Right lobe of liver (tissue), 6 donors: ENCODE data around the gene WNK1. TPM values are rescaled to one million over a fixed set of nuclear protein-coding genes. Genes with fewer than 3 reads are reported as not detected.

ENCODE experiments used
- ATAC-seq, 4 donors: fragments of 200-7000 bp; cut with Tn5 transposase; one replicate each; pipeline ENCODE4 v1.9.1; 2020; ENCODE audit warnings: mild to moderate bottlenecking in 4 of 4, moderate library complexity in 4 of 4
- DNase-seq, 3 donors: peaks; one replicate each; pipeline ENCODE4 v3.0.0-alpha.2; 2020
- H3K27ac ChIP-seq, 3 donors: fragments of 200-600 bp; one replicate each; pipeline ENCODE4 v1.8.0; 2022
- H3K27me3 ChIP-seq, 2 donors: fragments of 200-600 bp; one replicate each; pipeline ENCODE4 v1.8.0; 2022
- H3K36me3 ChIP-seq, 4 donors: fragments of 200-600 bp; sonication (generic) in 1 of 4; one replicate each; pipeline versions ENCODE4 v1.5.1 to v1.8.0; 2017 to 2022; ENCODE audit warnings: control low read depth in 1 of 4
- H3K4me1 ChIP-seq, 4 donors: fragments of 200-600 bp; sonication (generic) in 1 of 4; one replicate each; pipeline versions ENCODE4 v1.5.1 to v1.8.0; 2017 to 2022; ENCODE audit warnings: control low read depth in 1 of 4
- H3K4me3 ChIP-seq, 3 donors: fragments of 200-600 bp; one replicate each; pipeline ENCODE4 v1.8.0; 2022
- H3K9me3 ChIP-seq, 4 donors: fragments of 200-600 bp; sonication (generic) in 1 of 4; one replicate each; pipeline versions ENCODE4 v1.5.1 to v1.8.0; 2017 to 2022; ENCODE audit warnings: control low read depth in 1 of 4
- CTCF ChIP-seq, 4 donors: fragments of 200-600 bp in 3 of 4; fragments of 450-650 bp in 1 of 4; IDR thresholded peaks; one replicate each; pipeline versions ENCODE4 v1.5.1 to v1.8.0; 2016 to 2022; ENCODE audit warnings: antibody characterized with exemption in 4 of 4, mild to moderate bottlenecking in 2 of 4
- POLR2A ChIP-seq: fragments of 450-650 bp; IDR thresholded peaks from one replicate; pipeline ENCODE4 v1.6.1; 2017; ENCODE audit warnings: antibody characterized with exemption, mild to moderate bottlenecking
- whole genome bisulfite sequencing: methylation state at CpG from one replicate; pipeline ENCODE4 v1.1.6; 2018; ENCODE audit warnings: low coverage, low lambda C conversion rate; ENCODE audit not compliant: insufficient coverage; ENCODE audit errors: missing lambda C conversion rate; 5-methylcytosine and 5-hydroxymethylcytosine counted together
- intact Hi-C, 2 donors: fragments of 100-400 bp; cut with DNase I; formaldehyde crosslinking; loops; one replicate each; pipeline versions ENCODE4 v1.11.2 to v1.14.1; 2022
- total RNA-seq, 6 experiments: library from RNA; depleted of rRNA in 2 of 6; stranded (reverse); fragments of >200 nt in 2 of 6; fragmentation: NEBNext Ultra II Directional in 3 of 6; extraction: Animal tissue kit (Norgen Biotek cat#: 25700) in 3 of 6; gene quantifications; one replicate each; pipeline versions ENCODE4 v1.1.0 to v1.2.4, GENCODE V29; 2016 to 2023
- donor health status: DM: no; HTN: yes; CAD: no.
- donor health status: DM: no; HTN: no; CAD: no.
- donor health status: DM: no; HTN: no; CAD: no.
- donor health status: DM: no; HTN: yes; CAD: no.
- donor health status: DM: no; HTN: yes; CAD: no.

WNK1 gene
- total RNA-seq, 6 experiments from 2014 or later: 72.0 to 115 (median 93.1) TPM

DNA sequence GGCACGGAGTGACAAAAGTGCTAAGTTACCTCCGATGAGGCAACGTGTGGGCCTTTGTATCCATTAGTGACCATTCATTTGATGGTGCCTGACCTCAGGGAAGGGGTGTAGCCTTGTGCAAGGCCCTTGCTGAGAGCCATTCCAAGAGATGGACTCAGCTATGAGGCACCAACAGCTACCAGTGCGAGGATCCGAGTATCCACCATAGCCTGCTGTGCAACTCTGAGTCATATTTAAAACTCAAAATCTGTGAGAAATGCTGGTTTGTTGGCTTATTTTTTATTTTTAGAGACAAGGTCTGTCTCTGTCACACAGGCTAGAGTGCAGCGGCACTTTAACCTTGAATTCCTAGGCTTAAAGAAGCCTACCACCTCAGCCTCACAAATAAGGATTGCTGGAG lies 25.1 kb upstream of the WNK1 start:
- intact Hi-C loops: no loop called here
- DNase-seq: no peak
- Histone ChIP-seq H3K36me3 (no peaks in the 10 kb centered on the region), H3K27me3 (no peaks in the 10 kb centered on the region), H3K27ac (no peak overlapping the region), H3K4me3 (no peak overlapping the region), H3K4me1 (no peaks in the 10 kb centered on the region), H3K9me3 (no peaks in the 10 kb centered on the region)
- TF ChIP-seq POLR2A: no peak
- no peak for TF ChIP-seq CTCF (IDR thresholded peaks at IDR 0.05)
- ATAC-seq: no peak
- WGBS: 100% methylated on average over 1 of the region's 6 CpGs

DNA sequence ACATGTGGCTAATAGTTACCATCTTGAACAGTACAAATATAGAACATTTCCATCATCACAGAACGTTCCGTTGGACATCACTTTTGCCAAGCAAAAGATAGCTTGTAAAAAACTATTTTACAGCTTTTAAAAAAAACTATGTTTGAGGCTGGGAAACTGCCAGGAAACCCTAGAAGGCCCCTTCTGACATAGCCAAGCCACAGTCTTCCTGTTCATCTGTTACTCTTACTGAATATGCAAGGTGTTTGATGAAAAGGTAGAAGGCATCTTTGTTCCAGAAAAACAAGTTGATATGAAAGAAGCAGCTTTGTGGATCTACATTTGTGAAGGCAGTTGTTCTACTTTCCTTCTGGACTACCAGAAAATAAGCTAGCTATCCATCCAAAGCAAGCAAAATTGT lies 23.6 kb upstream of the WNK1 start:
- TF ChIP-seq CTCF (IDR thresholded peaks at IDR 0.05) (no peak), POLR2A (no peak)
- Histone ChIP-seq H3K4me1 (no peaks in the 10 kb centered on the region), H3K27me3 (no peaks in the 10 kb centered on the region), H3K9me3 (no peaks in the 10 kb centered on the region), H3K4me3 (no peak overlapping the region), H3K36me3 (no peaks in the 10 kb centered on the region), H3K27ac (no peak overlapping the region)
- intact Hi-C loops: no loop called here
- WGBS: 50% methylated on average over 2 of the region's 2 CpGs
- DNase-seq: no peak
- ATAC-seq: no peak

DNA sequence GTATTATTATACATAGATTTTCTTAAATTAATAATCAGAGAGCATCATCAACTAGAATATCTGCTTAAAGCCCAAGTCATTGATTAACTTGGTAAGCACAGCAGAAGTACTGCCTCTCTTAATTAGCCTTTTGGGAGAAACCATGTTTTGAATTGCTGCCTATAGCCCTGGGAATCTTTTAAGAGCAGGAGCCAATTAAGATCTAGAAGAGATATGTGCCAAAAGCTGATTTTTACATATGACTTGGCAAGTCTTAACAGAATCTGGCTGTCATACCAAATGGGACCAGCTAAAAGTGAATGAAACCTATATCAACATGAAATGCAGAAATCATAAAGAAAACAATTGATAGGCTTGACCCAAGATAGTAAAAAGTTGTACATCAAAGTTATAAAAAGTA lies 23.2 kb upstream of the WNK1 start:
- ATAC-seq: no peak
- Histone ChIP-seq H3K27me3 (no peaks in the 10 kb centered on the region), H3K4me1 (no peaks in the 10 kb centered on the region), H3K27ac (no peak overlapping the region), H3K36me3 (no peaks in the 10 kb centered on the region), H3K4me3 (no peak overlapping the region), H3K9me3 (no peaks in the 10 kb centered on the region)
- intact Hi-C loops: no loop called here
- DNase-seq: no peak
- no peak for TF ChIP-seq POLR2A
- no peak for TF ChIP-seq CTCF (IDR thresholded peaks at IDR 0.05)

- Histone ChIP-seq H3K27me3 (no peaks in the 10 kb centered on the region), H3K36me3 (no peaks in the 10 kb centered on the region), H3K4me1 (no peaks in the 10 kb centered on the region), H3K4me3 (no peak overlapping the region), H3K9me3 (no peaks in the 10 kb centered on the region), H3K27ac (no peak overlapping the region)
- intact Hi-C loops: loop anchor here in 1 of 2 donors (10.0 kb wide), 1 partner anchor 66 kb away; the partner anchor contains the start of gene NINJ2
- DNase-seq (no peak), ATAC-seq (no peak)
- 90% methylated on average over 9 of the region's 9 CpGs for WGBS
- no peak for TF ChIP-seq POLR2A
- TF ChIP-seq CTCF (IDR thresholded peaks at IDR 0.05): no peak
Observed at GRCh38 chr12:730550-730949, 21.8 kb upstream of the WNK1 start.

- no peak for ATAC-seq
- Histone ChIP-seq H3K4me1 (no peaks in the 10 kb centered on the region), H3K4me3 (no peak overlapping the region), H3K36me3 (no peaks in the 10 kb centered on the region), H3K9me3 (no peaks in the 10 kb centered on the region), H3K27me3 (no peaks in the 10 kb centered on the region), H3K27ac (no peak overlapping the region)
- WGBS: 58% methylated on average over 10 of the region's 10 CpGs
- no peak for DNase-seq
- no peak for TF ChIP-seq CTCF (IDR thresholded peaks at IDR 0.05)
- intact Hi-C loops: loop anchor here in 1 of 2 donors (10.0 kb wide), 1 partner anchor 72 kb away; the partner anchor contains the start of gene NINJ2
Observed at GRCh38 chr12:737122-737739, 15.1 kb upstream of the WNK1 start.
